Ascending aorta (tissue), 2 donors: Measurements from ENCODE around the gene ZCCHC12. TPM values are rescaled to one million over a fixed set of nuclear protein-coding genes. Genes with fewer than 3 reads are reported as not detected.
"Not testable (repeated sequence)": the region's sequence is repeated elsewhere in the genome, so short reads cannot be mapped to it uniquely, and the experiment has no call there.

ENCODE experiments used
- DNase-seq, 2 donors: peaks; one replicate each; pipeline ENCODE4 v3.0.0-alpha.2; 2019; ENCODE audit warnings: low spot score in 2 of 2
- H3K27ac ChIP-seq, 2 donors: fragments of 200-600 bp; sonication (generic); one replicate each; pipeline ENCODE4 v1.5.1; 2016 to 2017; ENCODE audit warnings: mild to moderate bottlenecking in 1 of 2
- H3K27me3 ChIP-seq: fragments of 200-600 bp; sonication (generic); one replicate; pipeline ENCODE4 v1.5.1; 2017
- H3K36me3 ChIP-seq, 2 donors: fragments of 200-600 bp; sonication (generic); one replicate each; pipeline ENCODE4 v1.5.1; 2016
- H3K4me1 ChIP-seq, 2 donors: fragments of 200-600 bp; sonication (generic); one replicate each; pipeline ENCODE4 v1.5.1; 2016 to 2017; ENCODE audit warnings: mild to moderate bottlenecking in 1 of 2
- H3K4me3 ChIP-seq, 2 donors: fragments of 200-600 bp; sonication (generic); one replicate each; pipeline ENCODE4 v1.5.1; 2016 to 2017; ENCODE audit warnings: mild to moderate bottlenecking in 1 of 2
- H3K9me3 ChIP-seq, 2 donors: fragments of 200-600 bp; sonication (generic); one replicate each; pipeline ENCODE4 v1.5.1; 2016
- intact Hi-C: fragments of 100-400 bp; cut with DNase I; formaldehyde crosslinking; loops from one replicate; pipeline ENCODE4 v1.15.1; 2023
- total RNA-seq: library from RNA; depleted of rRNA; stranded (reverse); fragments of >200 nt; gene quantifications from one replicate; pipeline ENCODE4 v1.1.0, GENCODE V29; 2016
- TF ChIP-seq, protein P1 (sequence below), 3 experiments: fragments of 200-600 bp in 2 of 3; fragments of 450-650 bp in 1 of 3; sonication (generic) in 2 of 3; IDR thresholded peaks; one replicate each; pipeline ENCODE4 v1.5.1; 2016 to 2019; ENCODE audit warnings: antibody characterized with exemption in 3 of 3, mild to moderate bottlenecking in 1 of 3, moderate library complexity in 1 of 3

ZCCHC12 gene
- total RNA-seq, 1 donor from 2014 or later: not detected

DNA sequence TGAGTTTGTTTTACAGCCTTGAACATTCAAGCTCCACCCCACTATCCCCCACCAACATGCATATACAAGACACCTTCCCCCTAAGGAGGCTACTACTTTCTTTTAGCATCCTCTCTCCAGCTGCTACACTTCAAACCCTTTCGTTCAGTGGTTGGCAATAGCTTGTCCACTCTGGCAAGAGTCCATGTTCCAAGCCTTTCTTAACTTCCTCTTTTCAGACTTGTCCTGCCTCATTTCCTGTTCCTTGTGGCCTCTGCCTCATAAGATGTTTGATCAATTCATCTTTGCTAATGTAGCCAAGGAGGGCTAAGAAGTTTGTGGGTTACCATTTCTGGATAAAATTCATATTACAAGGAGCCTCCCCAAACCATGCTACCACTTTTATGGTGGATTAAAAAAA, 20.8 kb upstream of the ZCCHC12 start:
- Histone ChIP-seq H3K4me1 (no peaks in the 10 kb centered on the region), H3K27ac (no peak overlapping the region), H3K9me3 (no peaks in the 10 kb centered on the region), H3K4me3 (no peak overlapping the region), H3K36me3 (no peaks in the 10 kb centered on the region), H3K27me3 (no peaks in the 10 kb centered on the region)
- TF ChIP-seq, protein P1, sequence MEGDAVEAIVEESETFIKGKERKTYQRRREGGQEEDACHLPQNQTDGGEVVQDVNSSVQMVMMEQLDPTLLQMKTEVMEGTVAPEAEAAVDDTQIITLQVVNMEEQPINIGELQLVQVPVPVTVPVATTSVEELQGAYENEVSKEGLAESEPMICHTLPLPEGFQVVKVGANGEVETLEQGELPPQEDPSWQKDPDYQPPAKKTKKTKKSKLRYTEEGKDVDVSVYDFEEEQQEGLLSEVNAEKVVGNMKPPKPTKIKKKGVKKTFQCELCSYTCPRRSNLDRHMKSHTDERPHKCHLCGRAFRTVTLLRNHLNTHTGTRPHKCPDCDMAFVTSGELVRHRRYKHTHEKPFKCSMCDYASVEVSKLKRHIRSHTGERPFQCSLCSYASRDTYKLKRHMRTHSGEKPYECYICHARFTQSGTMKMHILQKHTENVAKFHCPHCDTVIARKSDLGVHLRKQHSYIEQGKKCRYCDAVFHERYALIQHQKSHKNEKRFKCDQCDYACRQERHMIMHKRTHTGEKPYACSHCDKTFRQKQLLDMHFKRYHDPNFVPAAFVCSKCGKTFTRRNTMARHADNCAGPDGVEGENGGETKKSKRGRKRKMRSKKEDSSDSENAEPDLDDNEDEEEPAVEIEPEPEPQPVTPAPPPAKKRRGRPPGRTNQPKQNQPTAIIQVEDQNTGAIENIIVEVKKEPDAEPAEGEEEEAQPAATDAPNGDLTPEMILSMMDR (IDR thresholded peaks at IDR 0.05): no peak
- intact Hi-C loops: no loop called here
- no peak for DNase-seq

DNA sequence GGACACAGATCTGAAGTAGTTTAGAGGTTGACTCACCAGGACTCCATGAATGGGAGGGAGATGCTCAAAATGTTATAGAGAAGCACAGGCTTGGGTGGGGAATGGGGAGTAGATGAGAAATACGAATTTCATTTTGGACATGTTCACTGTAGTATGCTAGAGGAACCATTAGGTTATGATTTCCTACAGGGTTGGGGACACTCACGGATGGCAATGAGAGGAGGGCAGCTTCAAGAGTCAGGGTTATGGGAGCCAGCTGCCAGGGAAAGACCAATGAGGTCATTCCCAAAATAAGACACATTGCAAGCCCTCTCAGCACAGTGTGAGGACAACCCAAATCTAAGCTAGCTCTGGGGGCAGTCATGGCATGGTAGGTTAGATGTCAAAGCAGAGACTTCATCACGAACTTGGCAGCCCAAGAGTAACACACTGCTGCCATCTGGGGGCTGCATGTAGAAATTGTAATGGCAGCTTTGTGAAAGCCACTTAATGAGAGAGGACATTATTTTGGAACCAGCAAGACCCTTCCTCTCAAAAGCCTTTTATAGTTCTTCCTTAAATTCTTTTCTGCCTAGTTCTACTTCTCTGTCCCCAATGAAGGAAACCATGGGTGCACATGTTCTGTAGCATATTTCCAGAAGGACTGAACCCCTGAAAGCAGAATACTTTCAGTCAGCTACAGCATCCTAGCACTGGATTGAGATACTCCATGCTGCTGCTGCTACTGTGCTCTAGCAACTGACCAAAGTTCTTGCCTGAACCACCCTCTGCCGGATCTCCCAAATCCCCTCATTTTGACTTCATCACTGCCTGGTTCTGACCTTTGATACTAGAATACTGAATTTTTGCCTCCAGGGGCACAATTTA, 16.2 kb upstream of the ZCCHC12 start:
- Histone ChIP-seq H3K27me3 (no peaks in the 10 kb centered on the region), H3K4me1 (no peaks in the 10 kb centered on the region), H3K36me3 (no peaks in the 10 kb centered on the region), H3K9me3 (no peaks in the 10 kb centered on the region), H3K27ac (no peak overlapping the region), H3K4me3 (no peak overlapping the region)
- DNase-seq: no peak
- intact Hi-C loops: loop anchor here (2.0 to 5.0 kb wide), 4 partner anchors 45 to 350 kb away; no protein-coding TSS in a partner anchor
- TF ChIP-seq, protein P1 (IDR thresholded peaks at IDR 0.05): peak; percentile 52 to 68 (median 67)

- intact Hi-C loops, H3K4me1 ChIP-seq, H3K9me3 ChIP-seq, H3K27me3 ChIP-seq, DNase-seq, H3K36me3 ChIP-seq, H3K4me3 ChIP-seq, H3K27ac ChIP-seq: not testable (repeated sequence)
Observed at GRCh38 chrX:118817257-118817656, 6.4 kb upstream of the ZCCHC12 start.

DNA sequence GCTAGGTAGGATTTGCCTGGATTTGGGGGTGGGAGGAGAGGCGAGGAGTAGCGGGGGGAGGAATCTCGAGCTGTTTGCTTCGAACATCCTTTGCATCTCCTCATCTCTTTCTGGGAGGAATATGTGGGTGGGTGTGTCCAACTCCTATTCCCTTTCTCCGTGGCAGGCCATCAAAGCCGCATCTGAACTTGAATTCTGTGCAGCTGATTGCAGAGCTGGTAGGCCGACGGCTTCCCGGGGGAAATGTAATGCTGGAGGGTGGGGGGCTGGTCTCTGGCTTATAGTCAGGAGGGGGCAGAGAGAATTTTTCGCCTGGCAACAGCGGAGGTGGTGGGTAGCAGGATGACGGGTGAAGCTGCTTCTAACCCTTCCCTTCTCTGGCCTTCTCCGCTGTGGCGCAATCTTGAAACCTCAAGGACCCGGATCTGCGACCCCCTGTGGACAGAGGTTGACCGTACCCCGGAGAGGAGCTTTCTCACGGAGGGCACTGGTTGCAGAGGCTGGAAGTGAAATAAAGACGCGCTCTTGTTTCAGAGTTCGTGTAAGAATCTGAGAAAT, 628 bp downstream of the ZCCHC12 start:
- intact Hi-C loops: no loop called here
- no peak for DNase-seq
- H3K4me3 ChIP-seq: peak overlapping the region; percentile 27 to 58
- no peaks in the 10 kb centered on the region for H3K27me3 ChIP-seq
- TF ChIP-seq, protein P1 (IDR thresholded peaks at IDR 0.05): no peak
- H3K27ac ChIP-seq: no peak overlapping the region
- H3K36me3 ChIP-seq: no peaks in the 10 kb centered on the region
- no peaks in the 10 kb centered on the region for H3K9me3 ChIP-seq
- peaks cover 0 to 3% of the 10 kb centered on the region in 2 donors for H3K4me1 ChIP-seq

DNA sequence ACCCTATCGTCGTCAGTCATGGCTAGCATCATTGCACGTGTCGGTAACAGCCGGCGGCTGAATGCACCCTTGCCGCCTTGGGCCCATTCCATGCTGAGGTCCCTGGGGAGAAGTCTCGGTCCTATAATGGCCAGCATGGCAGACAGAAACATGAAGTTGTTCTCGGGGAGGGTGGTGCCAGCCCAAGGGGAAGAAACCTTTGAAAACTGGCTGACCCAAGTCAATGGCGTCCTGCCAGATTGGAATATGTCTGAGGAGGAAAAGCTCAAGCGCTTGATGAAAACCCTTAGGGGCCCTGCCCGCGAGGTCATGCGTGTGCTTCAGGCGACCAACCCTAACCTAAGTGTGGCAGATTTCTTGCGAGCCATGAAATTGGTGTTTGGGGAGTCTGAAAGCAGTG, 1.6 kb downstream of the ZCCHC12 start:
- Histone ChIP-seq H3K4me1 (peaks cover 0 to 3% of the 10 kb centered on the region in 2 donors), H3K36me3 (no peaks in the 10 kb centered on the region), H3K4me3 (peak overlapping the region in 1 of 2 donors; percentile 12), H3K27me3 (no peaks in the 10 kb centered on the region), H3K27ac (no peak overlapping the region), H3K9me3 (no peaks in the 10 kb centered on the region)
- intact Hi-C loops: no loop called here
- DNase-seq: no peak
- TF ChIP-seq, protein P1 (IDR thresholded peaks at IDR 0.05): no peak

DNA sequence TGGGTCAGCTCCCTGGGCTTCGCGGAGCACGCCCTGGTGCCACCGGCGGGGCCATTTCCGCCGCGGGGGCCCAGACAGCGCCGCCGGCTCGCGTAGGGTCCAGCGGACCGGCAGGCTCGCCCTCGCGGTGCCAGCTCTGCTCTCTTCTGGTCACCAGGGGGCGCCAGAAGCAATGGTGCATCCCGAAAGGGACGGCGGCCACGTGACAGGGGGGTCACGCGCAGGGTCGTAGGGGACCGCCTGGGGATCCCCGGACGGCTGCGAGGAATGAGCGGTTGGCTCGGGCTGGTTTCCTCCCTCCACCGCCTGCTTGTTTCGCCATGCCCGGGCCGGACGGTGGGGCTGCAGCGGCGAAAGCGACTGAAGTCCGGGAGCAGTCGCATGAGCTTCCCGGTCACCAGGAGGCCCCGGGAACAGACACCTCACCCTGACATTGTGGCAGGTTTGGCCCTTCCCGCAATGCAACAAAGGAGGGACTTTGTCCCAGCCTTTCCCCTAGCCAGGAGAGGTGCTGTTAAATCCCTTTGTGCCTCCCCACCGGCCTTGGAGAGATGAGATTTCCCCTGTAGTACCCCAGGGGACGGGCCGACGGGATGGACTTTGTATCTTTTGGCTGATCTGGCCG, 15.8 kb downstream of the ZCCHC12 start:
- intact Hi-C loops: no loop called here
- H3K4me1 ChIP-seq: no peaks in the 10 kb centered on the region
- no peaks in the 10 kb centered on the region for H3K27me3 ChIP-seq
- no peaks in the 10 kb centered on the region for H3K36me3 ChIP-seq
- TF ChIP-seq, protein P1 (IDR thresholded peaks at IDR 0.05): peak; percentile 60 to 78 (median 68)
- peak overlapping the region; percentile 39 to 58 for H3K4me3 ChIP-seq
- H3K9me3 ChIP-seq: no peaks in the 10 kb centered on the region
- DNase-seq: peak; percentile 14 to 87
- H3K27ac ChIP-seq: no peak overlapping the region
